ENCODE data around the gene MEIS1.
"Not testable (repeated sequence)": the region's sequence is repeated elsewhere in the genome, so short reads cannot be mapped to it uniquely, and the experiment has no call there.

Gene MEIS1

DNA sequence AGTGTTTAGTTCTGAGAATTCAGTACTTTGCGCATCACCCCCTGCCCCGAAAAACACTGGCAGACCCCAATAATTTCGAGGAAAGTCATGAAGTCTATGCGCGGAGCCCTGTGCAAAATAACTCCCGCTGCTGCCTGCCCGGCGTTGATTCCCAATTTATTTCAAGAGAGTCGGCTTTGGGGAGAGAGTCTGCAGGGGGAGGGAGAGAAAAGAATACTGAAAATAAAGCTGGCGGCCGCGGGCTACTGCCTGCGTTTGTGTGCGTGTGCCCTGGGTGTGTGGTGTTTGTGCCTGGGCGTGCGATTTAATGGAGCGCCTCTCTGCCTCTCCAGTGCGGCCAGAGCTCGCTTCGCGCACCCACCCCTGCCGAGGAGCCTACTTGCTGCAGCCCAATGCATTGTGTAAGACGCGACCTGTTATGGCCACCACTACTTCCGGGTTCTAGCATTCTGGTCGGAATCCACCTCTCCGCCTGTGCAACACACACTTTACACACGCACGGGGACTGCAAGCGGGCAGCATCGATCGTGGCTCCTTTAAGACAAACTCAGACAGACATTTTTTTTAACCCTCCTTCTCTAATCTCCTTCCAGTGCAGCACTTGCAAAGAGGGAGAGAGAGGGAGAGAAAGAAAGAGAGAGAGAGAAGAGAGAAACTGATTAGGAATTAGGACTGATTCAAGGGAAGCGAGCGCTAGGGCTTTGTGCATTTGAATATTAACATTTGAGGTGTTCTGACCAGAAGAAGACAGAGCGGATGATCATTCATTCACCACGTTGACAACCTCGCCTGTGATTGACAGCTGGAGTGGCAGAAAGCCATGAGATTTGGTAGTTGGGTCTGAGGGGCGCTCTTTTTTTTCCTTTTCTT lies at the start of gene MEIS1:
Gene MEIS1, plus strand, starts transcription at position 447 of the 870 bp plus-strand sequence. CDS start 732 bp downstream, outside the sequence.
- DNase-seq (ENCODE audit: low read depth) = no peak

DNA sequence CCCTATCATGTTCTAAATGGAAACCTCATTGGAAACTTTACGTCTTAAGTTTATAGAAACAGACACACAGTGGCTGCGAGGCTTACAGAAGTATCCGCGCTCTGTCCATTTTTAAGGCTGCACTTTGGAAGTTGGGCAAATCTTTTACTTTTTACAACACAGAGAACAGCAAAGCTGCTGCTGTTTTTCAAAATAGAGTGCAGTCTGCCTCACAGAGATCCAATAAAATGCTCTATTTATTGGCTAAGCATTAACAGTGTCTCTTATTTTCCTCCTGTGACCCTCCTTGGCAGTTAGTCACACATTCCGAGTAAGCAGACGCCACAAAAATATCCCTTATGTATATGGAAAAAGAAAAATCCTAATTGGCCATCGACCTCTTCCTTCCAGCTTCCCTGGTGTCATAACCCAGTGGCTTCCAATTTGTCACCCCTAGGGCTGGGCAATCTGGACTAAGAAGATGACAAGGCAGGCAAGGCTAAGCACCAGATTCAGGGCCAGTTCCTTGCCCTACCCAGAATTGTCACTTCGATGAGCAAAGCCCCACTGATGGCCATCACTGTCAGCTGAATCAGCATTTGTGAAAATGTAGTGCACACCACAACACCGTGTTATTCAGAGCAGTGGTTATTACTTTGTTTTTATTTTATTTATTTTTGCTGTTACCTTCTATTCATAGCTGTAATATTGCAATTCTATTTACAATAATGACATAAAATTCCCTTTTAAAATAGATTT lies 47.7 kb upstream of the MEIS1 start:
- no peak for DNase-seq (ENCODE audit: low read depth)

DNA sequence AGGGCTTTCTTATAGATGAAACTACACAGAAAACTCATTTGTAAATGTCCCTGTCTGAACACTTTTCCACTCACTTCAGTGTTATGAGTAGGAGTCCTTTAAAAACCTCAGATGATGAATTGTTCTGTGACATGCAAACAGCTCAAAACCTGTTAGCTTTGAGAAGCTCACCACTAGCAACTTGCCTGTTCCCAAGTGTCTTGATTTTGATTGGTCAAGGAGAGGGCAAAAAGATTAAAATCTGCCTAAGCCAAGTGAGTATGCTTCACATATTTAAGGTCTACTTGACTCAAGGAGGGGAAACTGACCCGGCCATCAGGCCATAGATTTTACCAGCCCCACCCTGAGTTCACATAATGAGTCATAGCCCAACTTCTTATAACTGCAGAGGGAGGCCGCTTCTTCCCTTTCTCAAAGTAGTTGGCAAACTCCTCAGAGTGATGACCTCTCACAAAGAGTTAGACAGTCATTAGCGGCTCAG lies 45.2 kb upstream of the MEIS1 start:
- DNase-seq (ENCODE audit: low read depth) = no peak

DNA sequence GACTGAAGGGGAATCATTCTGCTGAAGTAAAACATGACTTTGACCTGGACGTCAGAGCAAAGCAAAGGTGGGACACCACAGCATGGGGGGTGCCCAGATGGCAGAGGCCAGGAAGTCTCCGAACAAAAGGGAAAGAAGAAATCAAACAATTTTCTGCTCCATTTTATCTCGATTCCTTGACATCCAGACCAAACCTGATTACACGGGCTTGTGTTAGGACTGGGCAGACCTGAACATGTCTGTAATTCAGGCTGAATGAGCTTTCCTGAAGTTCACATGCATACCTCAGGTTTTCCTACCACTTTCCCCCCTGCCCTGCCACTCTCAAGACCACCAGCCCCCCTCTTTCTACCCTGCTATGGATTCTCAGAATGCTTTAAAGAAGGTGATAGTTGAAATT lies 44.8 kb upstream of the MEIS1 start:
- no peak for DNase-seq (ENCODE audit: low read depth)

DNA sequence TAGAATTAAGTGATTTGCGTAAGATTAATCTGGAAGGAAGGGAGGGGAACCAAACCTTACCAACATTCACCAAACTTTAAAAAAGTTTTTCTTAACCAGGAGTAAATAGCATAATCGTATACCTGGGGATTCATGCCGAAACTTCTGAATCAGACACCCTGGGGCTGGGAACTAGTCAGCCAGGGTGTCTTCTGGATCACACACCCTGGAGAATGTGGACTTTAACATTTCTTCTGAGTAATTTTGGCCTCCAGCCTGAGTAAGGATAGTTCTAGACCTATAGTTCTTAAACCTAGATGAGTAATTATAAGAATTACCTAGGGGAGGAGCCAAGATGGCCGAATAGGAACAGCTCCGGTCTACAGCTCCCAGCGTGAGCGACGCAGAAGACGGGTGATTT lies 44.1 kb upstream of the MEIS1 start:
- DNase-seq (ENCODE audit: low read depth) = no peak

DNA sequence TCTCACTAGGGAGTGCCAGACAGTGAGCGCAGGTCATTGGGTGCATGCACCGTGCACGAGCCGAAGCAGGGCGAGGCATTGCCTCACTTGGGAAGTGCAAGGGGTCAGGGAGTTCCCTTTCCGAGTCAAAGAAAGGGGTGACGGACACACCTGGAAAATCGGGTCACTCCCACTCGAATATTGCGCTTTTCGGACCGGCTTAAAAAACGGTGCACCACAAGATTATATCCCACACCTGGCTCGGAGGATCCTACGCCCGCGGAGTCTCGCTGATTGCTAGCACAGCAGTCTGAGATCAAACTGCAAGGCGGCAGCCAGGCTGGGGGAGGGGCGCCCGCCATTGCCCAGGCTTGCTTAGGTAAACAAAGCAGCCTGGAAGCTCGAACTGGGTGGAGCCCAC lies 43.7 kb upstream of the MEIS1 start:
- DNase-seq (ENCODE audit: low read depth) = not testable (repeated sequence)

DNA sequence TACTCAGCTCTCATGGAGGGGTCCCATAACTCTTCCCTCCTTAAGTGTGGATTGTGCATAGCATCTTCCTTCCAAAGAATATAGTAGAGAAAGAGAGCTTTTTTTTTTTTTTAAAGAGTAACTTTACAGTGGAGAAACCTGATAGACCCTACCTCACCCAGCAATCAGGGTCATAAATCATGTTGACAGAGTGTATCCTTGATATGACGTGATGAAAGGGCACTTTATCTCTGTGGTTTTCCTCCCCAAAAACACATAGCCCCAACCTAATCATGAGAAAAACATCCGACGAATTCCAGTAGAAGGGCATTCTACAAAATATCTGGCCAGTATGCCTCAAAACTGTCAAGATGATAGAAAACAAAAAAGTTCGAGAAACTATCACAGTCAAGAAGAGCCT lies 29.5 kb upstream of the MEIS1 start:
- no peak for DNase-seq (ENCODE audit: low read depth)

DNA sequence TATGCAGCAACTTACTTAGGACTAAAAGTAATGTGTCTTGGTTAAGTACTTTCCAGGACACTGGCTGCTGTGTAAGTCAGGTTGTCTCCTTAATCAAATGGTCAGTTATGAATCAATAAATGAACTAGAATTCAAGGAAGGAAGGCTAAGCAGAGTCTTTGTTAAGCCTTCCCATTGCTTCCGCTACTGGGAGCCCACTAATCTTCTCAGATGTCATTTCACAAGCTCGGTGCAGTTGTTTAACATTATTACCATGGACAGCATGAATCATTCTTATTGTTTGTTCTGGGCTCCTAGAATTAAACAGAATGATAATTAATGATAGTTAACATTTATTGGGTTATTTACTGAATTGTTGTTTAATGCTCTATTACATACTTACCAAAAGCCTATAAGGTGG lies 26.0 kb upstream of the MEIS1 start:
- DNase-seq (ENCODE audit: low read depth) = no peak

DNA sequence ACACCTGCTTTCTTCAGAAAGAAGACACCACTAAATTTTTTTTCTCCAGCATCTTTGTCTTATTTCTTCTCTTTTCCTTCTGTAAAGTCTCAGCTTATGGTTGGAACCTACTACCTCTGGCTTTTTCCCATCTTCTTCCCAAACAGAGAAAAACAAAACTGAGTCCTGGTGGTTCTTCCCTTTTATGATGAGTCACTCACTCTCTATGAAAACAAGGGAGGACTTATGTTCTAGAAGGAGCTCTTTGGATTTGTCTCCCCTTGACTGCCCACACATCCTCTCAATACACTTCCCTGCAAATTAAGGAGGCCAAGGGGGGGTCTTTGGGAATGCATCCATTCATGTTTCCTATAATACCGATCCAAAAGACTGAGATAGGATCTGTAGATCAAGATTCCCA lies 22.1 kb upstream of the MEIS1 start:
- no peak for DNase-seq (ENCODE audit: low read depth)

DNA sequence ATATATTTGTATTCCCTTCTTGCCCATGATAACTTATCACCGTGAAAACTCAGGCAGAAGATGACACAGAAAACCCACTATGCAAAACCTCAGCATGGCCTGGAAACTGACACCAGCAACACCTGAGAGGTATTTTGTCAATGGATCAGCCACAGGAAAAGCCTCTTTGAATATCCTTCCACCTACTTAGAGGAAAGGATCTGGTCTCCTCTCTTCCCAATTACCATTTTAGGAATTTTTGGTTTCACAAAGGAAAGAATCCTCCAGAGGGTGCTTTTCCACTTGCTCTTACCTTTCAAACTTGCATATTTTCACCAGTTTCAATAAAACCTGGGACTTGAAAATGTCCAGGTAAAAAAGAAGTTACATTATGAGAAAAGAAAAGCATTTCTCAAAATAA lies 20.0 kb upstream of the MEIS1 start:
- no peak for DNase-seq (ENCODE audit: low read depth)

DNA sequence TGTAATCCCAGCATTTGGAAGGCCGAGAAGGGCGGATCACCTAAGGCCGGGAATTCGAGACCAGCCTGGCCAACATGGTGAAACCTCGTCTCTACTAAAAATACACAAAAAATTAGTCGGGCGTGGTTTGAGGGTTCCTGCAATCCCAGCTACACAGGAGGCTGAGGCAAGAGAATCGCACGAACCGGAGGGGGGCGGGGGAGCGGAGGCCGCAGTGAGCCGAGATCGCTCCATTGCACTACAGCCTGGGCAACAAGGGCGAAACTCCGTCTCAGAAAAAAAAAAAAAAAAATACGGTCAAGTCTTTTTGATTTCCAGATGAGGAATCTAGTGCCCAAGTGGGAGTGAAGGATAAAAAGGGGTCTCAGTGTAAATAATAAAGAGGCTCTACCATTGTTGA lies 16.5 kb upstream of the MEIS1 start:
- DNase-seq (ENCODE audit: low read depth) = no peak

DNA sequence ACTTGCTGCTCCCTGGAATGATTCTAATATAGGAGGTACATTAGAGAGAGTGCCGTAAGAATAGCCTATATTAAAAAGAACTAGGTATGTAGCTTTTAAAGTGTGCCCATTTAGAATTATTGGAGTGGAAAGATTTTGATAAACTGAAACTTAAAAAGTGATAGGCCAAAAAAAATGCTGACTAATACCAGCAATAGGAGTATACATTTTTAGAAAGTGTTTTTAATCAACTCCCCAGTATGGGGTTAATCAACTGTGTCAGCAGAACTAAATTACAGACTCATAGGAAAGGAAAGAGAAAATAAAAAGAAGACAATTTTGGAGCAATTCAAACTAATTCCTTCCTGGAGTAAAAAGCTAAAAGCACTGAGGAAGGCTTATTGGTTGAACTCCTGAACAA lies 13.3 kb upstream of the MEIS1 start:
- DNase-seq (ENCODE audit: low read depth) = no peak

DNA sequence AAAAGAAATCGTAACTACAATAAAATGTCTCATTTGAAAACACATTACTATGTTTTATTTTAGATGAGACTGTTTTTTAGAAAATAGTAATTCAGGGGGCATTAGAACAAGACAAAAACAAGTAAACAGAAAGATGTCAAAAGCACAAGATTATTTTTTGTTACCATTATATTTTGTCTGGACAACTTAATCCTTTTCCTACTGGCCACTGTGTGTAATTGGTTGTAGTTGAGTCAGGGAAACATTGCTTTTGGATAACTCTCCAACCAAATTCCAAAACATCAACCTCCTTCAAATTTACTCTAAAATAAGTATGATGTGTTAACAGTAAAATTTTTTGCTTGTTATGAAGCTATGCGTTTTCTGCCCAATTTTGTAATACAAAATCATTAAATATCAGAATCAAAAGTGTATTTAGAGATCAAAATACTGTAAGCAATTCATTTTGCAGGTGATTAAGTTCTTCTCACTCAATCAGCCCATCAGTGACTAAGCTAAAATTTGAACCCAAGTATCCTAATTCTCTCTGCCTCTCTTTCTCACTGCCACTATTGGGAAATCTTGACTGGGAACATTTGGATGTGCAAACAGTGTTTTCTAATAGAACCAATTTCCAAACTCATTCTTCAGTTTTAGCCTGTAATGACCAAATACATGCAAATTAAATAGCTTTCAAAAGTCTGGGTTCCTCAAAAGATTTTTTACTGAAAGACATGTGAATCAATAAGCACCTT lies 11.4 kb upstream of the MEIS1 start:
- no peak for DNase-seq (ENCODE audit: low read depth)

DNA sequence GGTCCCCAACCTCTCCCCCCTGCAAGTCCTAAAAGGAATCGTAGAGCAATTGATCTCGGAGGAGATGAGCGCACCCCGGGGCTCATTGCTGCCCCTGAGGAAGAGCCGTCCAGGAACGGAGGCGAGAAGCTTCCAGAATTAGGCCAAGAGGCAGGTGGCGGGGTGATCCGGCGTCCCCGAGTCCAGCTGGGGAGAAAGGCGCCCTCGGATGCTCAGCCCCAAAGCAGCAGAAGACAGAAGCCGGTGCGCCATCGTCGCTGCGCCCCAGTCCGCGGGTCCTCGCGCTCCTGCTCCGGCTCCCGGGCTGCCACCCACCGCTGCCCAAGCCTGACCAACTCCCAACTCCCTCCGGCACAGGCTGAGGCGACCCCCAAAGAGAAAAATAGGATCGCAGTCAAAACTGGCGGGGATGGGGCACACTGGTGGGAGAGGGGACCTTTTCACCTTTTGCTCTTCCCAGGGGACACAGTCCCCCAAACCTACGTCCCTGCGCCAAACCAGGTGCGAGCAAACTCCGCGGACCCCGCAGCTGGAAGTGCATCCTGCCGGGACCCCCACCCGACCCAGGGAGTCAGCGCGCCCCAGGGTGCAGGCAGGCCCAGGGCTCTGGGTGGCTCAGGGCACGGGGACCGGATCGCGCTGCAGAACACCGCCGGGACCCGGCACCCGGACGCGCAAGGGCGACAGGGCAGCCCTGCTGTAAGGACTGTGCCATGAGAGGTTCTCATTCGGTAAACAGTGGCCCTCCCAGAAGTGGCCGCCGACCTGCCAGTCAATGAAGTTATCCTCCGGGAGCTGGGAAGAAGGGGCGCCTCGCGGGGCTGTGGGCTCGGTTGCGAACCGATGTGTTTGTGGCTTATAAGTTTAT lies 8.4 kb upstream of the MEIS1 start:
- DNase-seq (ENCODE audit: low read depth) = no peak

DNA sequence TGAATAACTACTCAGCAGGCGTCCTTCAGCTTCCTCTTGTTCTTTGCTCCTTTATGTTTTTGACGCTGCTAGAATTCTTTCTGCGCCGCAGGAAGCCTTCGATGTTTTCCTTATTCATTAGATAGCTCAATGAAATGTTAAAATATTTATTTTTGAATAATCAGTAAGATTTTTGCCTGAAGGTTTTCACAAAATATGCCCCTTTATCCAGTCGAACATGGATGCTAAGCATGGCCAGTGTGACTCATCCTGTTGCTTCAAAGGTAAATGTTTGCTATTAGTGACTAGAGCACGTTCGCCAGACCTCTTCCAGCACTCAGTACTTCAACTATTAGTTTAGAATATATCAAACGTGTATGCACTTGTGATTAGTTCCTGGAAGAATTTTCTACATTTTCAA lies 7.6 kb upstream of the MEIS1 start:
- no peak for DNase-seq (ENCODE audit: low read depth)

DNA sequence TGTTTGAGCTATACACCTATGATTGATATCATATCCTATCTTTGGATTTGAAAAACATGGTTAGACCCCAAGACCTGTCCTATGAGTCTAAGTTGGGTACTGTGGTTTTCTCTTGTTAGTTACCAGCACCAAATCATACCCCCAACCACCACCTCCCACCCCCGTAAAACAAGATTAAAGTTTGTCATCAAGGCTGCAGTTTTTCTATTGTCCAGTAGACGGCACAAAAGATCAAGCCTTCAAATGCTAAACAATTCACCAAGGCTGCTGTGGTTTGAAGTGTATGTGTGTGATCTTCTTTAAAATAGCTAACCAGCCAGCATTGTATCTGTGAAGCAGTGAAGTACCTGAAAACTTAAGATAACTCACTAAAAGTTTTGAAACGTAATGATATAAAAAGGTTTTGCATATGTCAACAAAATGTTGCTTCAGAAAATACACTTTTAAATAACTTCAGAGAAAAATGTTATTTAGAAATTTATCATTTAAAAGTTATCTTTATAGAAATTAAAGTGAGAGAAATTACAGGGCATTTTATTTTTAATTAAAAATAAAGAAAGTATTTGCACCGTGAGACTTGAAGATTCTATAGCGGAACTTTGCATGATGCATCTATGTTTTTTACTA lies 5.8 kb upstream of the MEIS1 start:
- no peak for DNase-seq (ENCODE audit: low read depth)

DNA sequence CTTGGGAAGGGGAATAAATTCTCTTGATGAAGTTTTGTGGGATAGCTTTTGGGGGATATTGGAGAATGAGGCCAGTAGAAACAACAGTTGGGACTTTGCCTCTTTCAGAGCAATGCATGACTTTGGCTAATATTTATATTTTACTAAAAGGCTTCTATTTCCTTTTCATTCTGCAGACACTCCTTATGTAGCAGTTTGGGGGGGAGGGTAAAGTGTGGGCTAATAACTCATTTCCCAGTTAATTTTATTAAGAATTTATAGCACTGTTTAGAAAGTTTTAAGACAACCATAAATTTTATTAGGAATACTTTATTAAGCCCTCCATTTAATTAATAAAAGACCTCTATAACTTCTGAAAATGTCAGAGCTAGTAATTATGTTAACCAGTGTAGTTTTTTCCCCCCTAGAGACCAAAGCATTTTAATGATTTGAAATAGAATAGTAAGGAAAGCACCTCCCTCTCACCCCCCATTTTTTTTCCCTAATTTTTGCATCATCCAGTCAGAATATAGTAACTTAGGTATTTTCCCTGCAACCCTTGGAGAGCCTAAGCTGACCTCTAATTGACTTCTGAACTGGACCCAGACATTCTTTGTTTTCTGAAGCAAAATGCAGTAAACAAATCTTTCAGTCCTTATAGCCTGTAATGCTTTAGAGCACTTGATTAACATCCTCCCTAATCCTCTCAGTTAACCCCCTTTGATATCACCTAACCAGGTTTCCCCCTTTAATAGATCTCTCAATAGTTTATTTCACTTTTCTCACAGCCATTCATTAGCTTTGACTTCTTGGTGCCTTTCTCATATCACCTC lies 5.0 kb upstream of the MEIS1 start:
- no peak for DNase-seq (ENCODE audit: low read depth)

DNA sequence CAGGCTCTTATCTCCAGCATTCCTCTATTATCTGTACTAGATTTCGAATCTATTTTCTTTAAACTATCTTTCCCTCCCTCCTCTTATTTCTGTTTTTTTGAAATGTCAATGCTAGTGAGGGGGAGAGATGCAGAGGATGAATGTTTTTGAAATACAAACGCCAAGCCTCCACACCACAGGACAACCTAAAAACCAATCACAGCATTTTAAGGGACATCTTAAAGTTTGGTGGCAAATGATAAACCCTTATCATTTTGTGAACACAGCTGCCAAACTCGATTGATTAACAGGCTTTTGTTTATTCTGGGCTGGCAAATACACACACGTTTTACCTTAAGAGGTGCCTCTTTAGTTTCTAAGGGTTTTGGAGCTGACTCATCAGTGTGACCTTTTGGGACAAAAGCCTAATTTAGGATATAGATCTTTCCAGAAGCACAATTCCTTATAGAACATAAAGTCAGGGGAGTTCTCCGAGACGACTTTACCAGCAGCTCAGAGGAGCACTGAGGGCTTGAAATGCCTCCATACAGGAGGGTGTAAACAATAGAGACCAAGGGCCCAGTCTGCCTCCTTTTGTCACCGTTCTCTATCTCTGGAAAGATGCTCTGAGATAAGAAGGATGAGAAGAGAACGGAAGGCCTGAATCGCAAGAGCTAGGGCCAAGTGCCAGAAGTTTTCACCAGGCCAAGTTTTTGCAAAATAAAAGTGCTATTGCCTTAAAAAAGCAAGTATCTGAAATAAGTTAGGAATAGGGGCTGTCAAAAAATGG lies 4.2 kb upstream of the MEIS1 start:
- DNase-seq (ENCODE audit: low read depth) = no peak

DNA sequence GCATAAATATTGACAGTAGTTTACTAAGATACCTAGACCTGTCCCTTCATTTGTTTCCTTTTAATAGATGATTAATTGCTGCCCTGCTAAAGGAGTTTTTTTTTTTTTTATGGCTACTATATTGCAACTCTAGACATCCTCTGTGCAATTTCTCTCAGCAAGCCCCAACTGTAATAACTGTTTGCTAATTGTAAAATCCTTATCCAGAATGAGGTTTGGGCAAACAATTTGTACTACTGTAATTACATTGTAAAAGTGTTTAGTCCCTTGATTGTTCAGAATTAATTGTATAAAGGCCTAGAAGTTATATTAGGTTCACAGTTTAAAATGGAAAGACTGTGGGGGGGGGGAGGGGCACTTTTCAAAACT lies 3.7 kb upstream of the MEIS1 start:
- no peak for DNase-seq (ENCODE audit: low read depth)

All from stimulated activated CD8-positive, alpha-beta memory T cell treated with anti-CD3 and anti-CD28 coated beads, Interleukin-7, amount 100 ng/mL, for 24 hours (primary cell).